NT2/D1 (cell line): ENCODE results near the gene USP54.

Experiments used
- DNase-seq: peaks from one replicate; pipeline ENCODE4 v3.0.0-alpha.2; 2011; ENCODE audit warnings: low read depth, low spot score
- H3K27me3 ChIP-seq: 2 replicates; pipeline ENCODE4 v1.6.0; 2011; ENCODE audit warnings: mild to moderate bottlenecking; ENCODE audit not compliant: insufficient read length, insufficient read depth
- H3K36me3 ChIP-seq: 2 replicates; pipeline ENCODE4 v1.6.1; 2011; ENCODE audit warnings: mild to moderate bottlenecking, low read length, mixed read lengths; ENCODE audit not compliant: insufficient read depth, insufficient read length
- H3K4me1 ChIP-seq: 2 replicates; pipeline ENCODE4 v1.5.1; 2011; ENCODE audit not compliant: insufficient read depth, insufficient read length
- H3K4me3 ChIP-seq: 2 replicates; pipeline ENCODE4 v1.5.1; 2011; ENCODE audit warnings: low read depth; ENCODE audit not compliant: insufficient read length
- H3K9ac ChIP-seq: 2 replicates; pipeline ENCODE4 v1.6.0; 2011; ENCODE audit warnings: low read depth; ENCODE audit not compliant: insufficient read length
- H3K9me3 ChIP-seq: 2 replicates; pipeline ENCODE4 v1.5.1; 2011; ENCODE audit warnings: mild to moderate bottlenecking, low read length; ENCODE audit not compliant: insufficient read depth
- SUZ12 ChIP-seq: IDR thresholded peaks from 2 replicates; pipeline ENCODE4 v1.6.1; 2011; ENCODE audit not compliant: insufficient read length, insufficient read depth; ENCODE audit errors: extremely low read depth
- YY1 ChIP-seq: IDR thresholded peaks from 2 replicates; pipeline ENCODE4 v1.6.1; 2011; ENCODE audit not compliant: insufficient read length, insufficient read depth
- ZNF274 ChIP-seq: IDR thresholded peaks from 2 replicates; pipeline ENCODE4 v1.6.1; 2011; ENCODE audit warnings: mild to moderate bottlenecking, low read depth, low read length

USP54 gene

GRCh38 chr10:73590881-73591799 lies at the start of gene USP54:
Gene USP54 (minus strand): TSS chr10:73591342. CDS start chr10:73575658, 15,684 bp downstream.
- no peaks in the 10 kb centered on the region for H3K27me3 ChIP-seq
- H3K4me1 ChIP-seq: no peaks in the 10 kb centered on the region
- no peaks in the 10 kb centered on the region for H3K9me3 ChIP-seq
- no peak within 1 kb of the TSS for H3K9ac ChIP-seq
- no peak within 1 kb of the TSS for H3K4me3 ChIP-seq
- peak; percentile 59 for DNase-seq
- TF ChIP-seq ZNF274 (no peak), YY1 (no peak), SUZ12 (no peak)
- no peaks in the 10 kb centered on the region for H3K36me3 ChIP-seq

- H3K36me3 ChIP-seq: no peaks in the 10 kb centered on the region
- H3K9me3 ChIP-seq: no peaks in the 10 kb centered on the region
- no peaks in the 10 kb centered on the region for H3K27me3 ChIP-seq
- no peaks in the 10 kb centered on the region for H3K4me1 ChIP-seq
- TF ChIP-seq SUZ12 (no peak), YY1 (no peak), ZNF274 (no peak)
- no peak for DNase-seq
- no peak overlapping the region for H3K4me3 ChIP-seq
- H3K9ac ChIP-seq: no peak overlapping the region
Observed at GRCh38 chr10:73639286-73639685, 48.1 kb upstream of the USP54 start.

GRCh38 chr10:73635781-73636180 lies 44.6 kb upstream of the USP54 start:
- H3K9me3 ChIP-seq: no peaks in the 10 kb centered on the region
- DNase-seq: no peak
- no peak overlapping the region for H3K4me3 ChIP-seq
- H3K27me3 ChIP-seq: no peaks in the 10 kb centered on the region
- H3K4me1 ChIP-seq: no peaks in the 10 kb centered on the region
- H3K9ac ChIP-seq: no peak overlapping the region
- no peaks in the 10 kb centered on the region for H3K36me3 ChIP-seq
- TF ChIP-seq YY1 (no peak), ZNF274 (no peak), SUZ12 (no peak)

- H3K9ac ChIP-seq: no peak overlapping the region
Observed at GRCh38 chr10:73634421-73634820, 43.3 kb upstream of the USP54 start.

GRCh38 chr10:73629165-73629564 lies 38.0 kb upstream of the USP54 start:
- TF ChIP-seq SUZ12: no peak
- TF ChIP-seq YY1: no peak
- TF ChIP-seq ZNF274: no peak
- no peak overlapping the region for H3K9ac ChIP-seq
- no peaks in the 10 kb centered on the region for H3K9me3 ChIP-seq
- no peaks in the 10 kb centered on the region for H3K27me3 ChIP-seq
- no peak for DNase-seq
- H3K4me1 ChIP-seq: no peaks in the 10 kb centered on the region
- H3K36me3 ChIP-seq: peaks cover 2% of the 10 kb centered on the region
- H3K4me3 ChIP-seq: no peak overlapping the region

More at GRCh38 chr10:73634421-73634820, 43.3 kb upstream of the USP54 start:
- no peaks in the 10 kb centered on the region for H3K4me1 ChIP-seq
- H3K9me3 ChIP-seq: no peaks in the 10 kb centered on the region
- no peaks in the 10 kb centered on the region for H3K27me3 ChIP-seq
- DNase-seq: no peak
- no peak for TF ChIP-seq SUZ12
- TF ChIP-seq ZNF274: no peak
- TF ChIP-seq YY1: no peak
- no peak overlapping the region for H3K4me3 ChIP-seq
- H3K36me3 ChIP-seq: no peaks in the 10 kb centered on the region

- H3K9me3 ChIP-seq: no peaks in the 10 kb centered on the region
- no peak overlapping the region for H3K9ac ChIP-seq
- H3K4me1 ChIP-seq: no peaks in the 10 kb centered on the region
- H3K4me3 ChIP-seq: no peak overlapping the region
- no peak for DNase-seq
- peaks cover 2% of the 10 kb centered on the region for H3K36me3 ChIP-seq
- no peaks in the 10 kb centered on the region for H3K27me3 ChIP-seq
- TF ChIP-seq SUZ12 (no peak), ZNF274 (no peak), YY1 (no peak)
Observed at GRCh38 chr10:73628405-73628804, 37.3 kb upstream of the USP54 start.

GRCh38 chr10:73627300-73627699 lies 36.2 kb upstream of the USP54 start:
- TF ChIP-seq YY1: no peak
- no peak for TF ChIP-seq ZNF274
- TF ChIP-seq SUZ12: no peak
- Histone ChIP-seq H3K36me3 (peaks cover 2% of the 10 kb centered on the region), H3K27me3 (no peaks in the 10 kb centered on the region), H3K9ac (no peak overlapping the region), H3K4me3 (no peak overlapping the region), H3K4me1 (no peaks in the 10 kb centered on the region), H3K9me3 (no peaks in the 10 kb centered on the region)
- no peak for DNase-seq
